HL-60 (cell line): Measurements from ENCODE around the gene UNCX.

Source experiments
- CTCF ChIP-seq: IDR thresholded peaks from one replicate; pipeline ENCODE4 v1.5.1; 2011; ENCODE audit warnings: low read length, control low read depth, inconsistent platforms; ENCODE audit not compliant: insufficient read depth
- POLR2AphosphoS5 ChIP-seq: IDR thresholded peaks from 2 replicates; pipeline ENCODE4 v1.6.1; 2012; ENCODE audit warnings: low read depth
- REST ChIP-seq: IDR thresholded peaks from 2 replicates; pipeline ENCODE4 v1.6.1; 2012; ENCODE audit warnings: low read depth; ENCODE audit not compliant: insufficient replicate concordance

GRCh38 chr7:1227071-1227804 is 5.4 kb upstream of the UNCX start:
- TF ChIP-seq CTCF (no peak), POLR2AphosphoS5 (no peak), REST (no peak)
